ENCODE results near the gene ENGASE. TPM values are rescaled to one million over a fixed set of nuclear protein-coding genes. Genes with fewer than 3 reads are reported as not detected.

Gene ENGASE
- total and polyA plus RNA-seq, 2 of the 8 experiments (the other 6 are each of a cell fraction or from before 2014, with no cell fraction given): 9.3 to 36.1 TPM

DNA sequence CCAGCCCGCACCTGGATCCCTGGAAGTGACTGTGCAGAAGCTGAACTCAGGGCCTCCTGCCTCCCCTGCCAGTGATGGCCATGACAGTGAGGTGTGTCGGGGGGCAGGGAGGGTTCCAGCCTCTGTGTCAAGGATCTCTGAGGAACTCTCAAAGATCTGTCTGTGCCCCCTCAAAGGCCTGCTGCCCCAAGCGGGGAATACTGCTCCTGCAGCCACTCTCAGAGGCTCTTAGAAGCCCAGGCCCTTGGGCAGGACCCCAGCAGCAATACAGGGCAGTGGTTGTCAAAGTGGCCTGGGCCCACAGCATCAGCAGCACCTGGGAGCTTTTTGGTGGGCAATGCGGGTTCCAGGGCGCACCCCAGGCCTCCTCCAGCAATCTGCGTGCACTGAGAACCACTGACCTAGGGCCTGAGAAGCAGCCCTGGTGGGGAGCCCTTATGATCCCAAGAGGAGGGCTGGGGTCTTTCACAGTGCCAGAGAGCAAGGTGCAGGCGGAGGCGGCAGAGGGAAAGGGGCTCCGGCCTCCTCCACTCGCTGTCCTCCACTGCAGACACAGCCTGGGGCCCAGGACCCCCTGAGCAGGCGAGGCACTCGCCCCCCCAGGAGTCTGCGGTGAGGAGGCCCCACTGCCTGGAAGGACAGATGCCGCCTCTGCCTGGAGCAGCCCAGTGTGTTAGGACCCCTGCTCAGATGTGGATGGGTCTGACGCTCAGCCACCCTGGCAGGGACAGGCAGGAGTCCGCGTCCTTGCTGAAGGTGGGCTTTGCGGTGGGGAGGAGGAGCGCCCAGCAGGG is 42.1 kb downstream of the ENGASE start:
- Histone ChIP-seq H3K36me3 (ENCODE audit: control insufficient read depth in 2 of 4, insufficient read depth in 4 of 4, low read length in 3 of 4) (no peaks in the 10 kb centered on the region), H3K4me1 (replicated peaks in 1 of 4; ENCODE audit: control insufficient read depth in 3 of 4, insufficient read depth in 4 of 4, low read length in 3 of 4) (peaks cover 0 to 4% (median 3%) of the 10 kb centered on the region in 4 experiments; a peak in 4 of 7 replicates), H2AFZ (ENCODE audit: low read length) (no peak overlapping the region), H3K9ac (replicated peaks in 1 of 4; ENCODE audit: extremely low read depth in 1 of 4, low read depth in 3 of 4, low read length in 3 of 4) (no peak overlapping the region), H3K79me1 (ENCODE audit: low read depth, low read length) (no peaks in the 10 kb centered on the region), H3K14ac (ENCODE audit: insufficient read length) (no peak overlapping the region), H2BK120ac (replicated peaks; ENCODE audit: low read depth, low read length) (no peak overlapping the region), H4K8ac (ENCODE audit: extremely low read depth, insufficient read depth, low read length) (no peak overlapping the region), H3K4ac (replicated peaks; ENCODE audit: insufficient read length, low read depth, low read length) (no peak overlapping the region), H2AK5ac (ENCODE audit: low read depth, low read length) (no peak overlapping the region), H3K9me3 (ENCODE audit: insufficient read depth in 2 of 2, low read depth in 1 of 2, low read length in 1 of 2) (no peaks in the 10 kb centered on the region), H2BK12ac (ENCODE audit: low read depth, low read length) (no peak overlapping the region), H2BK20ac (ENCODE audit: low read length) (no peak overlapping the region), H3K23ac (ENCODE audit: insufficient read length) (no peak overlapping the region), H3K56ac (replicated peaks; ENCODE audit: insufficient read length, low read depth, low read length) (no peak overlapping the region), H4K91ac (replicated peaks; ENCODE audit: insufficient read length, low read length) (no peak overlapping the region), H3K4me3 (ENCODE audit: extremely low read depth in 1 of 4, insufficient read depth in 2 of 4, low read depth in 3 of 4, low read length in 4 of 4) (no peak overlapping the region), H3K18ac (ENCODE audit: extremely low read depth, low read length) (no peak overlapping the region), H4K20me1 (replicated peaks in 1 of 2; ENCODE audit: control insufficient read depth in 1 of 2, insufficient read depth in 2 of 2, low read length in 2 of 2) (peaks cover 2 to 8% of the 10 kb centered on the region in 2 experiments), H3K27me3 (replicated peaks in 1 of 4; ENCODE audit: control insufficient read depth in 3 of 4, extremely low read depth in 1 of 4, insufficient read depth in 3 of 4, low read length in 3 of 4) (no peaks in the 10 kb centered on the region), H3K23me2 (ENCODE audit: low read depth, low read length) (peaks cover 4% of the 10 kb centered on the region; the same call in 1 of the 2 replicates), H2BK5ac (ENCODE audit: low read depth, low read length) (no peak overlapping the region), H3K79me2 (ENCODE audit: control insufficient read depth in 1 of 2, insufficient read depth in 2 of 2, low read length in 2 of 2) (no peaks in the 10 kb centered on the region), H2BK15ac (ENCODE audit: low read length) (no peak overlapping the region), H4K5ac (ENCODE audit: insufficient read length, low read depth, low read length) (no peak overlapping the region), H3K4me2 (ENCODE audit: insufficient read depth in 1 of 2, low read depth in 2 of 2, low read length in 2 of 2) (no peak overlapping the region), H3K27ac (ENCODE audit: low read depth, low read length) (no peak overlapping the region)
- ChIA-PET POLR2A (ENCODE audit: partially characterized antibody) (no interaction called here), CTCF (ENCODE audit: partially characterized antibody) (interaction anchor here (0.6 to 3.1 kb wide), 3 partner anchors 12 to 1434 kb away, joined by 3 to 14 read pairs (median 3); no protein-coding TSS in a partner anchor)
- DNase-seq (ENCODE audit: low read depth in 1 of 2, low spot score in 2 of 2): no peak
- no peak for FAIRE-seq
- TF ChIP-seq CBX8 (IDR thresholded peaks at IDR 0.05; ENCODE audit: borderline replicate concordance, low read depth, low read length) (no peak), EZH2 (IDR thresholded peaks at IDR 0.05; ENCODE audit: low read depth, low read length, severe bottlenecking) (no peak), NRF1 (IDR thresholded peaks at IDR 0.05; ENCODE audit: low read depth, low read length) (no peak), CTCF (IDR thresholded peaks at IDR 0.05; ENCODE audit: control extremely low read depth in 1 of 3, insufficient read depth in 1 of 3, low read depth in 1 of 3, low read length in 3 of 3) (peak in 1 of 3 experiments; percentile 21; a peak in 1 of 4 replicates), RAD21 (IDR thresholded peaks at IDR 0.05 in 1 of 2, conservative IDR thresholded peaks at IDR 0.05 in 1 of 2; ENCODE audit: low read depth in 2 of 2, low read length in 2 of 2) (no peak; a peak in 1 of 4 replicates), BACH1 (IDR thresholded peaks at IDR 0.05; ENCODE audit: low read length) (no peak), KDM1A (IDR thresholded peaks at IDR 0.05; ENCODE audit: borderline replicate concordance, low read length) (no peak), CTBP2 (IDR thresholded peaks at IDR 0.05; ENCODE audit: borderline replicate concordance, insufficient read depth, insufficient read length, low read length) (no peak)
- WGBS, 2 experiments (ENCODE audit: extremely low coverage in 1 of 2, insufficient coverage in 1 of 2, insufficient read length in 1 of 2, insufficient replicate concordance in 2 of 2, low coverage in 1 of 2, low lambda C conversion rate in 2 of 2, missing lambda C conversion rate in 1 of 2): 92% methylated on average over 18 of the region's 19 CpGs; no CpG with 5 or more reads in 1 of the 2 experiments
